RWPE2 (cell line): ENCODE measurements around the gene FNDC10.
"Not testable (repeated sequence)": the region's sequence is repeated elsewhere in the genome, so short reads cannot be mapped to it uniquely, and the experiment has no call there.

ENCODE experiments used
- ATAC-seq: fragments of 200-7000 bp; cut with Tn5 transposase; 3 replicates; pipeline ENCODE4 v1.9.1; 2021; ENCODE audit warnings: low read depth
- DNase-seq: peaks from one replicate; pipeline ENCODE4 v3.0.0-alpha.2; 2020; ENCODE audit warnings: low spot score
- H3K27ac ChIP-seq: fragments of 450-650 bp; 2 replicates; pipeline ENCODE4 v1.5.1; 2017; ENCODE audit warnings: mild to moderate bottlenecking; ENCODE audit not compliant: poor library complexity, severe bottlenecking
- H3K27me3 ChIP-seq: fragments of 250-450 bp; sonication (Bioruptor Pico); 2 replicates; pipeline ENCODE4 v1.5.1; 2021; ENCODE audit warnings: mild to moderate bottlenecking, moderate library complexity; ENCODE audit not compliant: insufficient read depth, poor library complexity, severe bottlenecking
- H3K36me3 ChIP-seq: fragments of 250-450 bp; sonication (Bioruptor Pico); 2 replicates; pipeline ENCODE4 v1.5.1; 2020; ENCODE audit warnings: low read depth, mild to moderate bottlenecking, moderate library complexity
- H3K4me1 ChIP-seq: fragments of 250-450 bp; sonication (Bioruptor Pico); 2 replicates; pipeline ENCODE4 v1.5.1; 2021; ENCODE audit warnings: mild to moderate bottlenecking, moderate library complexity; ENCODE audit not compliant: insufficient read depth, poor library complexity, severe bottlenecking
- H3K4me3 ChIP-seq: fragments of 250-450 bp; sonication (Bioruptor Pico); 2 replicates; pipeline ENCODE4 v1.5.1; 2021; ENCODE audit warnings: mild to moderate bottlenecking, moderate library complexity; ENCODE audit not compliant: severe bottlenecking
- H3K9me3 ChIP-seq: fragments of 250-450 bp; sonication (Bioruptor Pico); 2 replicates; pipeline ENCODE4 v1.5.1; 2021; ENCODE audit warnings: mild to moderate bottlenecking, moderate library complexity; ENCODE audit not compliant: severe bottlenecking
- CTCF ChIP-seq: fragments of 450-650 bp; IDR thresholded peaks from one replicate; pipeline ENCODE4 v1.5.1; 2017; ENCODE audit warnings: mild to moderate bottlenecking, moderate library complexity; ENCODE audit not compliant: poor library complexity, severe bottlenecking

The FNDC10 gene

DNA sequence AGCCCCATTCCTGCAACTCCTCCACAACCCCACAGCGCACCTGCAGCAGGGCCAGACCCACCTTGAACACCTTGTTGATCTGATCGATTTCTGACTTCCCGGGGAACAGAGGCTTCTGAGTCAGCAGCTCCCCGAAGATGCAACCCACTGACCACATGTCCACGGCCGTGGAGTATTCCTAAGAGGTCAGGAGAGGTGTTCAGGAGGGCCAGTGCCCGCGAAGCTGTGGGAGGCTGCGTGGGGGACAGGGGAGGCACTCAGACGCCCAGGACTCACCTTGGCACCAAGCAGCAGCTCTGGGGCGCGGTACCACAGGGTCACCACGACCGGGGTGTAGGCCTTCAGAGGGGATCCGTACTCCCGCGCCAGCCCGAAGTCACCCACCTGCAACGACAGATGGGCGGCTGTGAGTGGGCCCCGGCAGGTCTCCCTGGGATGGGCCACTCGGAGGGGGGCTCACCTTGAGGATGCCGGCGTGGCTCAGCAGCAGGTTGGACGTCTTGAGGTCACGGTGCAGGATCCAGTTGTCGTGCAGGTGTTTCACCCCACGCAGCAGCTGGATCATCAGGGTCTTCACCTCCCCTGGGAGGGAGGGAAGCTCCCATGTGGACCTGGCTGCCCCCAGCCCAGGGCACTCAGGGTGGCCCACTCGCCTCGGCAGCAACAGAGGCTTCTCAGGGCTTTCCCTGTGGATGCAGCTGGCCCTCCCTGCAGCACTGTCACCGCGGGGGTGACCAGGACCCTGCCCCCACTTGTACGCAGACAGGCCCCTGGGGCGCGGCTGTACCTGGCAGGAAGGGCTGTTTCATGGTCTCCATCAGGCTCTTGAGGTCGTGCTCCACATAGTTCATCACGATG is 36.9 kb upstream of the FNDC10 start:
- not testable (repeated sequence) for H3K4me3 ChIP-seq

DNA sequence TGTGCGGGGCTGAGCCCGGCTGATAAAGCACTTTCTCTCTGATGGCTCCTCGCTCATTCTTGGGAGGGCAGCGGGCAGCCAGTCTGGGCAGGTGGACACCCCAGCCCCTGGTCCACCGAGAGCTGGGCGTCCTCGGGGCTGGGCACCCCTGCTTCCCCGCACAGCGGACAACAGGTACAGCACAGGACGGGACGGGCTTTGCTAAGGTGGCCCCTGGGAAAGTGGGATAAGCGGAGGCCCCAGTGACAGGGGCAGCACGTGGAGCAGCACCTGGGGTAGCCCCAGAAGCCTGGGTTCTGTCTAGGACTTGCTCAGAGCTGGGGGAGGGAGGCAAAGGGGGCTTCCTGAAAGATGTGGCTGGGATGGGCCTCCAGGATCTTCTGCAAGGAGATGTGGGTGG is 34.7 kb upstream of the FNDC10 start:
- ATAC-seq, DNase-seq, H3K4me1 ChIP-seq, H3K27ac ChIP-seq, H3K4me3 ChIP-seq, H3K9me3 ChIP-seq, H3K36me3 ChIP-seq: not testable (repeated sequence)
- peaks cover 18% of the 10 kb centered on the region for H3K27me3 ChIP-seq

More for the DNA sequence above, 36.9 kb upstream of the FNDC10 start:
- ATAC-seq, H3K27me3 ChIP-seq, DNase-seq, H3K9me3 ChIP-seq, H3K27ac ChIP-seq, H3K4me1 ChIP-seq, H3K36me3 ChIP-seq: not testable (repeated sequence)

GRCh38 chr1:1633409-1633808 is 33.5 kb upstream of the FNDC10 start:
- not testable (repeated sequence) for DNase-seq, H3K4me1 ChIP-seq, H3K27ac ChIP-seq, H3K9me3 ChIP-seq, H3K4me3 ChIP-seq, H3K36me3 ChIP-seq
- ATAC-seq, result peak; percentile 36; the same call in 1 of the 3 replicates
- peaks cover 18% of the 10 kb centered on the region for H3K27me3 ChIP-seq

- H3K9me3 ChIP-seq, result no peaks in the 10 kb centered on the region
- DNase-seq (no peak), ATAC-seq (no peak)
- H3K4me1 ChIP-seq, result no peaks in the 10 kb centered on the region
- H3K36me3 ChIP-seq, result no peaks in the 10 kb centered on the region
- no peak within 1 kb of the TSS for H3K4me3 ChIP-seq
- no peak within 1 kb of the TSS for H3K27ac ChIP-seq
- peaks cover 18% of the 10 kb centered on the region for H3K27me3 ChIP-seq
- TF ChIP-seq CTCF, result no peak
Measured at GRCh38 chr1:1631782-1632420, 32.0 kb upstream of the FNDC10 start, which contains the start of gene MMP23B. MMP23B (plus strand) TSS chr1:1632173; CDS start chr1:1632219, 46 bp downstream.

- no peak overlapping the region for H3K27ac ChIP-seq
- TF ChIP-seq CTCF, result no peak
- DNase-seq (no peak), ATAC-seq (no peak)
- no peaks in the 10 kb centered on the region for H3K4me1 ChIP-seq
- no peaks in the 10 kb centered on the region for H3K36me3 ChIP-seq
- no peaks in the 10 kb centered on the region for H3K9me3 ChIP-seq
- H3K27me3 ChIP-seq, result peaks cover 18% of the 10 kb centered on the region
- no peak overlapping the region for H3K4me3 ChIP-seq
Measured at GRCh38 chr1:1630965-1631781, 31.2 kb upstream of the FNDC10 start.
